Measurements from ENCODE around the gene REEP1.

The REEP1 gene

DNA sequence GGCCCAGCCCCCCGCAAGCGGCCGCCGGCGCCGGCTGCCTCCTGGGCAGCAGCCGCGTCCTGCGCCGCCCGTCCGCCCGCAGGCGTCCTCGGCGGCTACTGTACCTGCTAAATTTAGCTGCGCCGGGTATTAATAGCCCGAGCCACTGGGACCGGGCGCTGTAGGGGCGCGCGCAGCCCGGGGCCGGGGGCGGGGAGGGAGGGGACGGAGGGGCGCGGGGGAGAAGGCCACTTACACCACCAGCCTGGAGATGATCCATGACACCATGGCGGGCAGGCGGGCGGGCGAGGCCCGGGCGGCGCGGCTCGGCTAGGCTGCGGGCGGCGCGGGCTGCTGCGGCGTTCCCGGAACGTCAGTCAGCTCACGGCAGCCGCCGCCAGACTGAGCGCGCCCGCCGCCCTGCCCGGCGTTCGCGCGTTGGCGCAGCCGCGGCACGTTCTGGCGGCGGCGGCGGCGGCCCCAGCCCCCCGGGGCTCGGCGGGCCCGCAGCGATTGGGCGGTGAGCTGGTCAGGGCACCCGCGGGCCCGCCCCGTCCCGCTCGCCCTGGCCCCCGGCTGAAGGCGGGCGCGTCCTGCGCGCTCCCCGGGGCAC lies at the start of gene REEP1:
Gene REEP1 (minus strand): TSS at position 383 of the 592 bp plus-strand sequence. CDS start 116 bp downstream, at position 267.
- DNase-seq (ENCODE audit: low read depth) = no peak

GRCh38 chr2:86383844-86384243 lies 46.4 kb upstream of the REEP1 start:
- H3K4me3 ChIP-seq (ENCODE audit: low read depth, low read length) = no peak overlapping the region
- TF ChIP-seq CTCF (IDR thresholded peaks at IDR 0.05; ENCODE audit: control insufficient read depth, extremely low read depth, insufficient read depth) = no peak
- DNase-seq (ENCODE audit: low read depth) = no peak

More for the DNA sequence above, at the start of gene REEP1:
- H3K4me3 ChIP-seq (ENCODE audit: low read depth, low read length) = peak within 1 kb of the TSS; percentile 38
- no peak for TF ChIP-seq CTCF (IDR thresholded peaks at IDR 0.05; ENCODE audit: control insufficient read depth, extremely low read depth, insufficient read depth)

GRCh38 chr2:86382698-86383097 lies 45.3 kb upstream of the REEP1 start:
- no peak overlapping the region for H3K4me3 ChIP-seq (ENCODE audit: low read depth, low read length)
- no peak for DNase-seq (ENCODE audit: low read depth)
- no peak for TF ChIP-seq CTCF (IDR thresholded peaks at IDR 0.05; ENCODE audit: control insufficient read depth, extremely low read depth, insufficient read depth)

GRCh38 chr2:86382108-86382507 lies 44.7 kb upstream of the REEP1 start:
- DNase-seq (ENCODE audit: low read depth) = no peak
- TF ChIP-seq CTCF (IDR thresholded peaks at IDR 0.05; ENCODE audit: control insufficient read depth, extremely low read depth, insufficient read depth) = no peak
- H3K4me3 ChIP-seq (ENCODE audit: low read depth, low read length) = no peak overlapping the region

- H3K4me3 ChIP-seq (ENCODE audit: low read depth, low read length) = no peak overlapping the region
- DNase-seq (ENCODE audit: low read depth) = no peak
- TF ChIP-seq CTCF (IDR thresholded peaks at IDR 0.05; ENCODE audit: control insufficient read depth, extremely low read depth, insufficient read depth) = no peak
These were observed 41.0 kb upstream of the REEP1 start for GRCh38 chr2:86378469-86378868.

DNA sequence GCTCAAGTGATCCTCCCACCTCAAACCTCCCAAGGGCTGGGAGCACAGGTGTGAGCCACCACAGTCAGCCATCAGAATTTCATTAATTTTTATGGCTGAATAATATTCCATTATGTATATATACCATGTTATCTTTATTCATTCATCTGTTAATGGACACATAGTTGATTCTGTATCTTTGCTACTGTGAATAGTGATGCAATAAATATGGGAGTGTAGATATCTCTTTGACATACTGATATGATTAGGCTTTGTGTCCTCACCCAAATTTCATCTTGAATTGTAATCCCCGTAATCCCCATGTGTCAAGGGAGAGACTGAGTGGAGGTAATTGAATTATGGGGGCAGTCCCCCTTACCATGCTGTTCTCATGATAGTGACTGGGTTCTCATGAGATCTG lies 38.2 kb upstream of the REEP1 start:
- no peak overlapping the region for H3K4me3 ChIP-seq (ENCODE audit: low read depth, low read length)
- DNase-seq (ENCODE audit: low read depth) = no peak
- TF ChIP-seq CTCF (IDR thresholded peaks at IDR 0.05; ENCODE audit: control insufficient read depth, extremely low read depth, insufficient read depth) = no peak
